Suprapubic skin (tissue), 4 donors: ENCODE results near the gene PYROXD2. TPM values are rescaled to one million over a fixed set of nuclear protein-coding genes. Genes with fewer than 3 reads are reported as not detected.

Experiments
- DNase-seq, 2 donors: peaks; one replicate each; pipeline ENCODE4 v3.0.0-alpha.2; 2019; ENCODE audit warnings: low spot score in 2 of 2
- H3K27ac ChIP-seq: fragments of 200-600 bp; sonication (generic); one replicate; pipeline ENCODE4 v1.5.1; 2019
- H3K27me3 ChIP-seq: fragments of 200-600 bp; sonication (generic); one replicate; pipeline ENCODE4 v1.5.1; 2019
- H3K36me3 ChIP-seq: fragments of 200-600 bp; sonication (generic); one replicate; pipeline ENCODE4 v1.5.1; 2019
- H3K4me1 ChIP-seq: fragments of 200-600 bp; sonication (generic); one replicate; pipeline ENCODE4 v1.5.1; 2019
- H3K4me3 ChIP-seq: fragments of 200-600 bp; sonication (generic); one replicate; pipeline ENCODE4 v1.5.1; 2019; ENCODE audit warnings: mild to moderate bottlenecking
- H3K9me3 ChIP-seq: fragments of 200-600 bp; sonication (generic); one replicate; pipeline ENCODE4 v1.5.1; 2019
- EP300 ChIP-seq: sonication (generic); formaldehyde crosslinking; IDR thresholded peaks from one replicate; pipeline ENCODE4 v1.6.1; 2017; ENCODE audit warnings: antibody characterized with exemption
- POLR2A ChIP-seq, 2 donors: fragments of 450-650 bp; IDR thresholded peaks; one replicate each; pipeline ENCODE4 v1.6.1; 2017; ENCODE audit warnings: antibody characterized with exemption in 2 of 2, mild to moderate bottlenecking in 2 of 2, moderate library complexity in 2 of 2
- POLR2AphosphoS5 ChIP-seq, 3 donors: sonication (generic); formaldehyde crosslinking; IDR thresholded peaks; one replicate each; pipeline ENCODE4 v1.6.1; 2017; ENCODE audit warnings: antibody characterized with exemption in 3 of 3
- WGBS: methylation state at CpG from one replicate; pipeline ENCODE4 v1.1.5; 2018; 5-methylcytosine and 5-hydroxymethylcytosine counted together
- total RNA-seq, 4 donors: library from RNA; depleted of rRNA; stranded (reverse); fragments of >200 nt; gene quantifications; one replicate each; pipeline ENCODE4 v1.1.0, GENCODE V29; 2016
- TF ChIP-seq, protein P1 (sequence below), 2 donors: fragments of 200-600 bp in 1 of 2; fragments of 450-650 bp in 1 of 2; sonication (generic) in 1 of 2; IDR thresholded peaks; one replicate each; pipeline ENCODE4 v1.5.1; 2016 to 2019; ENCODE audit warnings: antibody characterized with exemption in 2 of 2, mild to moderate bottlenecking in 1 of 2, moderate library complexity in 1 of 2

Gene PYROXD2
- total RNA-seq, 4 donors from 2014 or later = 4.3 to 20.3 (median 5.2) TPM

DNA sequence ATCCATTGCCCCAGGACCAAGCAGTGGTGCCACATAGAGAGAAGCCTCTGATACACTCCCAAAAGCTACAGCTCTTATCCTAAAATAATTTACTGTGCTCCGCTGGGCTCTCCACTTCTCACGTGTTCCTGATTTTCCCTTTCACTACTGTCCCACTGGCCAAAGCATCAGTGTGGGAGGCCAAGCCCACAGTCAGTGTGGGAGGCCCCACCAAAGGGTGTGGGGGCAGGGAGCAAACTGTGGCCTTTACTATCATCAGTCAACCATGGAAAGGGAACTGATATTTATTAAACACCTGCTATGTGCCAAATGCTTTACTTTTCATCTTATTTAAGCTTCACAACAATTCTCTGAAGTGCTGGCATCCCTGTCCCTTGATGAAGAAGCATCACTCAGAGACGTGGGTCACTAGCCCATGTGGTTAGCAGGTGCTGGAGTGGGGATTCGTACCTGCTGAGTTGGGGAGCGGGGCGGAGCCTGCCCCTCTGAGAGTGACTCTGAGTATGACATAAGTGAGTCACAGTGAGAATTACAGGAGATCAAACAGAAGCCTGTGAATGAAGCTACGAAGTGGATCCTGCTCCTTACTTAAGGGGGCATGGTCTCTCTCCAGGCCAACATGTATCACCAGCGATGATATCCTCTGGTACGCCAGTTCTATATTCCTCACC, 50.4 kb downstream of the PYROXD2 start:
- no peaks in the 10 kb centered on the region for H3K36me3 ChIP-seq
- H3K4me3 ChIP-seq = no peak overlapping the region
- H3K27me3 ChIP-seq = no peaks in the 10 kb centered on the region
- DNase-seq = no peak
- WGBS = 87% methylated on average over 9 of the region's 9 CpGs
- H3K4me1 ChIP-seq = peaks cover 29% of the 10 kb centered on the region
- H3K9me3 ChIP-seq = no peaks in the 10 kb centered on the region
- TF ChIP-seq, protein P1, sequence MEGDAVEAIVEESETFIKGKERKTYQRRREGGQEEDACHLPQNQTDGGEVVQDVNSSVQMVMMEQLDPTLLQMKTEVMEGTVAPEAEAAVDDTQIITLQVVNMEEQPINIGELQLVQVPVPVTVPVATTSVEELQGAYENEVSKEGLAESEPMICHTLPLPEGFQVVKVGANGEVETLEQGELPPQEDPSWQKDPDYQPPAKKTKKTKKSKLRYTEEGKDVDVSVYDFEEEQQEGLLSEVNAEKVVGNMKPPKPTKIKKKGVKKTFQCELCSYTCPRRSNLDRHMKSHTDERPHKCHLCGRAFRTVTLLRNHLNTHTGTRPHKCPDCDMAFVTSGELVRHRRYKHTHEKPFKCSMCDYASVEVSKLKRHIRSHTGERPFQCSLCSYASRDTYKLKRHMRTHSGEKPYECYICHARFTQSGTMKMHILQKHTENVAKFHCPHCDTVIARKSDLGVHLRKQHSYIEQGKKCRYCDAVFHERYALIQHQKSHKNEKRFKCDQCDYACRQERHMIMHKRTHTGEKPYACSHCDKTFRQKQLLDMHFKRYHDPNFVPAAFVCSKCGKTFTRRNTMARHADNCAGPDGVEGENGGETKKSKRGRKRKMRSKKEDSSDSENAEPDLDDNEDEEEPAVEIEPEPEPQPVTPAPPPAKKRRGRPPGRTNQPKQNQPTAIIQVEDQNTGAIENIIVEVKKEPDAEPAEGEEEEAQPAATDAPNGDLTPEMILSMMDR (IDR thresholded peaks at IDR 0.05) = no peak
- TF ChIP-seq EP300 (no peak), POLR2AphosphoS5 (IDR thresholded peaks at IDR 0.05) (no peak), POLR2A (IDR thresholded peaks at IDR 0.05) (no peak)
- peak overlapping the region; percentile 55 for H3K27ac ChIP-seq

DNA sequence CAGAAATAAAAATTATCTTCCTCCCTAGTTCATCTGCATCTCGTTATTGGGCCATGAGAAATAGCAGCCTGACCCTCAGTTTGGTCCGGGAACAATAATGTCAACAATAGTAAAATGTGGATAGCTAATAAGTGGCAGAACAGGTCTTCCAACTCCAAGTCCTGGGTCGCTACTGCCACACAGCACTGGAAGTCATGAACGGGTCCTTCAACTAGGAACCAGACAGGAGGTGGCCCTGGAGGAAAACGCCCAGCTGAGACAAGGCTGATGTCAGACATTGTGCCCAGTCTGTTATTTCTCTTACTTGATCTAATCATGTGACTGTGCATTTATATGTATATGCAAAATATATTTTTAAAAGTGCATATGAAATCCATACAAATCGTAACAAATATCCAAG, 51.8 kb downstream of the PYROXD2 start:
- TF ChIP-seq POLR2A (IDR thresholded peaks at IDR 0.05) = no peak
- TF ChIP-seq POLR2AphosphoS5 (IDR thresholded peaks at IDR 0.05) = no peak
- no peak for TF ChIP-seq EP300

DNA sequence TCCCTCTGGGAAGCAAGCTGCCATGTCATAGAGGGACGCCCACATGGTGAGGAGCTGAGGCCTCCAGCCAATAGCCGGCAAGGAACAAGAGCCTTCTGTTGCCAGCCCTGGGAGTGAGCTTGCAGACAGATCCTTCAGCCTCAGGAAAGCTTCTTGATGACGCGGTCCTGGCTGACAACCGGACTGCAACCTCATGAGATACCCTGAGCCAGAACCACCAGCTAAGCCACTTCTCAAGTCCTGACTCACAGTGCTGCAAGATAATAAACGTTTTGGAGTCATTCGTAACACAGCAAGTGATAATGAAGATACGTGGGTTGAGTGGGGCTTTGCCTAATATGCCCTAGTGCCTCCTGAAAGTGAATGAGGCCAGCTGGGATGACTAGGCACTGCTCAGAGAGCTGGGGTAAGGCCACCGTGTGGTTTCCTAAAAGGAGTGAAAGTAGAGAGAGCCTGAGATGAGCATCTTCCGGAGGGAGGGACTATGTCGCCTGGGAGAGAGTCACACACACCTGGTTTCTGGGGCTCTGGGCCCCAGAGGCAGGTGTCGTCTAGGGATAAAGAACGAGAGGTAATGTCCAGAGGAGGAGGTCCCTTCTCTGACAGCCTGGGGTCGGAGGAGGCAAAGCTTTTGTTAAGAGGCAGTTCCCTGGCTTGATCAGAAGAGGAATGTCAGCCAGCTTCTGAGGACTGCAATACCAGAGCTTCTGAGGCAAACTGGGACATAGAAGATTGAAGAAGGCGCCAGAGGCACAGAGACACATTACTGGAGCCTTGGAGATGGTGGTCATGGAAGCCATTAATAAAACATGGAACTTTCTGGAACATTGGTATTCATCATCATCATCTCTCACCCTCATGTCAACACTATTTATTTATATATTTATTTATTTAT, 53.6 kb downstream of the PYROXD2 start:
- WGBS = 31% methylated on average over 15 of the region's 15 CpGs
- peak; percentile 94 to 95 for DNase-seq
- no peaks in the 10 kb centered on the region for H3K36me3 ChIP-seq
- TF ChIP-seq POLR2A (IDR thresholded peaks at IDR 0.05) (no peak), POLR2AphosphoS5 (IDR thresholded peaks at IDR 0.05) (peak in 1 of 3 donors; percentile 78), EP300 (no peak)
- TF ChIP-seq, protein P1 (IDR thresholded peaks at IDR 0.05) = no peak
- no peaks in the 10 kb centered on the region for H3K27me3 ChIP-seq
- H3K4me3 ChIP-seq = peak overlapping the region; percentile 17
- peak overlapping the region; percentile 81 for H3K27ac ChIP-seq
- H3K9me3 ChIP-seq = no peaks in the 10 kb centered on the region
- peaks cover 27% of the 10 kb centered on the region for H3K4me1 ChIP-seq

More for the DNA sequence above, 51.8 kb downstream of the PYROXD2 start:
- 55% methylated on average over 6 of the region's 6 CpGs for WGBS
- Histone ChIP-seq H3K9me3 (no peaks in the 10 kb centered on the region), H3K4me1 (peaks cover 27% of the 10 kb centered on the region), H3K36me3 (no peaks in the 10 kb centered on the region), H3K27me3 (no peaks in the 10 kb centered on the region), H3K27ac (no peak overlapping the region), H3K4me3 (no peak overlapping the region)
- DNase-seq = no peak

DNA sequence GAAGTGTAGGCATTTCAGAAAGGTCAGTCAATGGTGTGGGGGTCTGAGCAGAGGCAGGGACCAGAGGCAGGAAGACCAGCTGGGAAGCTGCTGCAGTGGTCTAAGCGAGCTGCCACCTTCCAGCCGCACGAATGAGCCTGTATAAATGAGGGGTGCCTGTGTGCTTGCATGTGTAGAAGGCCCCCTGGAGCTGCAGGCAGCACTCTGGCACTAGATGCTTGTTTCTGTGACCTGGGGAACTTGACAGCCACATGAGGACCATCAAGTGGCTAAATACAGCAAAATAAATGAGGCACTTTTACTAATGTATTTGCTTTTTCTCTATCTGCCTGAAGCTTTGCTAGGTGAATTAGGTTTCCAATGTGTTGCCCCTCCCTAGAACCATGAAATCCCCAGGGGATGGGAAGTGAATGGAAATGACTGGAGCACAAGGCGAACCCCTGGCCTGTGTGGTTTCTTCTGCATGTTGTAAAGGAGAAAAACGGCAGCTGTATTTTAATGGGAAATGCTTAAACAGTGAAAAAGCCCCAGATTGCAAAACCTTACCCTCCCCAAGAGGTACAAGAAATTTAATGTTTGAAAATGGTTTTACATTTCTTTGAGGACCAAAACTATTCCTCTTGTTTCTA, 57.7 kb downstream of the PYROXD2 start:
- H3K4me3 ChIP-seq = no peak overlapping the region
- H3K27me3 ChIP-seq = peaks cover 3% of the 10 kb centered on the region
- H3K27ac ChIP-seq = no peak overlapping the region
- TF ChIP-seq, protein P1 (IDR thresholded peaks at IDR 0.05) = no peak
- TF ChIP-seq POLR2A (IDR thresholded peaks at IDR 0.05) (no peak), POLR2AphosphoS5 (IDR thresholded peaks at IDR 0.05) (no peak), EP300 (no peak)
- no peak for DNase-seq
- H3K9me3 ChIP-seq = no peaks in the 10 kb centered on the region
- peaks cover 16% of the 10 kb centered on the region for H3K4me1 ChIP-seq
- WGBS = 72% methylated on average over 5 of the region's 5 CpGs
- H3K36me3 ChIP-seq = no peaks in the 10 kb centered on the region

DNA sequence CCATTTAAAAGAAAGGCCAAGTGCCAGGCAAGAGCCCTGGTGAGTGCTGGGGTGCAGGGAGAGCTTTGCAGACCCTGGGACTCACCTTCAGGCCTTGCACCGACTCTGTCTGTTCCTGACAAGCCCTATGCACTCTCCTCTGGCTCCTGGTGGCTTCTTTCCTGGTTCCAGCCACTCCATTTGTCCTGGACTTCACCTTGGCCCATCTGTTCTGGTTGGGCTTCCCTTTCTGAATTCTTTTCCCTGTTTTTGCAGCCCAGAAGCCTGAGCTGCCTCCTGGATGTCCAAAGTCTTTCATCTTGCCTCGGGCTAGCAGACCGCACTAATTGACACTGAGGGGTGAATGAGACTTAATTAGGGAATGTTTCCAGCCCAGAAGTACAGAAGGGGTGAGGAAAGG, 60.5 kb downstream of the PYROXD2 start:
- no peak overlapping the region for H3K4me3 ChIP-seq
- WGBS = 83% methylated on average over 3 of the region's 3 CpGs
- H3K36me3 ChIP-seq = no peaks in the 10 kb centered on the region
- H3K9me3 ChIP-seq = no peaks in the 10 kb centered on the region
- no peak for TF ChIP-seq EP300
- TF ChIP-seq, protein P1 (IDR thresholded peaks at IDR 0.05) = no peak
- TF ChIP-seq POLR2AphosphoS5 (IDR thresholded peaks at IDR 0.05) = no peak
- no peak for TF ChIP-seq POLR2A (IDR thresholded peaks at IDR 0.05)
- H3K4me1 ChIP-seq = peaks cover 10% of the 10 kb centered on the region
- H3K27me3 ChIP-seq = peaks cover 3% of the 10 kb centered on the region
- H3K27ac ChIP-seq = no peak overlapping the region
- no peak for DNase-seq
